Endometrial microvascular endothelial cells (primary cell): ENCODE measurements around the gene BICDL1. TPM values are rescaled to one million over a fixed set of nuclear protein-coding genes. Genes with fewer than 3 reads are reported as not detected.

Source experiments
- in situ Hi-C: cut with HindIII; loops from 2 replicates; pipeline ENCODE4 v1.10.0; 2017; ENCODE audit warnings: low sequenced_read_pairs, low pct_unique_long_range_greater_than_20kb; ENCODE audit errors: inconsistent ontology term
- total RNA-seq: library from RNA; depleted of rRNA; stranded (reverse); fragments of >200 nt; gene quantifications from one replicate; pipeline ENCODE4 v1.2.3, GENCODE V29; 2015; ENCODE audit errors: inconsistent ontology term

The BICDL1 gene
- total RNA-seq, 1 donor from 2014 or later = not detected

GRCh38 chr12:120115692-120116440 lies 126.8 kb downstream of the BICDL1 start:
- in situ Hi-C loops = no loop called here

GRCh38 chr12:120116441-120116791 lies 127.4 kb downstream of the BICDL1 start, which contains the start of gene RAB35:
RAB35 (minus strand) TSS chr12:120116753; CDS start chr12:120116650, 103 bp downstream.
- in situ Hi-C loops = no loop called here

DNA sequence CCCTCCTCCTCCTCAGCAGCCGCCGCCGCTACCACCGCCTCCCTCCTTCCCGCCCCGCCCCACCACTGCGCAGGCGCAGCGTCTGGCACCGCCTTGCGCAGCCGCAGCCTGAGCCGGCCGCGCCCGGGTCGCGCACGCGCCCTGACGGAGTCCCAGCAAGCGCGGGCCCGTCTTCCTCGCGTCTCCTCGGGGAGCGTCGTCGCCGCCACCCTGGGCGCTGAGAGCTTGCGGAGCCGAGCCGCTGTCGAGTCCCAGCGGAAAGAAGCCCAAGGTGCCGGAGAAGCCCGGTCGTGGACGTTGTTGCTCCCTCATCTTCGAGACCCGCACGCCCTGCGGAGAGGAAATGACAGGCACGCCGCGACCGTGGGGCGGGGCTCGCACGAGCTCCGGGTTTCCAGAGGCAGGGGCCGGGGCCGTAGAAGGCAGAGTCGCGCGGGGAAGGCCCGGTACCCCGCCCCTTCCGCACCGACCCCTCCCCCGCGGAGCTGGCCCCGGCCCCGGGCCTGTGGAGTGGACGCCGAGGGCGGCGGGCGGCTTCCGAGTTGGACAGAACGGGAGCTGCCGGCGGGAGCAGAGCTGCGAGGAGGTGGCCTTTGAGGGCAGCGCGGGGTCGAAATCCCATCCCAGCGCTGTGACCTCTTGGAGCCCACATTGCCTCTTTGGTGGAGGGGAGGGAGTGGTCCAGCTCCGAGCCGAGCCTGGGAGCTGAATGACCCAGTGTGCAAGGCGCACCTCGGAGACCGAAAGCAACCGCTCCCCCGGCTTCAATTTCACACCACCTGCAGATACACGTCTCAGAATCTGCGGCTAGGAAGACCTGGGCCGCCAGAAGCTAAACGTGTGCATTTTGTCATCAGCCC lies 128.0 kb downstream of the BICDL1 start:
- in situ Hi-C loops = no loop called here

DNA sequence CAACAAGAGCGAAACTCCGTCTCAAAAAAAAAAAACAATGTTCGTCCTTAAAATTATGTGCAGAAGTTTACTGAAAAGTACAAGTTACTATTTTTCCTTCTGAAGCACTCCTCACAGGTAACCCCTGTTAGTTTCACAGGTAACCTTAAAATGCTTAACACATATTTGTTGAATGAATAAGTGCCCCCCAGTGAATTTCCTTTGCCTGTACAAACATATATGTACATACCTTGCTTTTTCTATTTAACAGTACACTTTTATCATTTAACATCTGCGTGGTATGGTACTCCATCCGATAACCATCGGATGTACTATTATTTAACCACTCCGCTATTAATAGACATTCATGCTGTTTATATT lies 128.9 kb downstream of the BICDL1 start:
- in situ Hi-C loops = no loop called here

GRCh38 chr12:120118321-120119061 lies 129.5 kb downstream of the BICDL1 start:
- in situ Hi-C loops = no loop called here

DNA sequence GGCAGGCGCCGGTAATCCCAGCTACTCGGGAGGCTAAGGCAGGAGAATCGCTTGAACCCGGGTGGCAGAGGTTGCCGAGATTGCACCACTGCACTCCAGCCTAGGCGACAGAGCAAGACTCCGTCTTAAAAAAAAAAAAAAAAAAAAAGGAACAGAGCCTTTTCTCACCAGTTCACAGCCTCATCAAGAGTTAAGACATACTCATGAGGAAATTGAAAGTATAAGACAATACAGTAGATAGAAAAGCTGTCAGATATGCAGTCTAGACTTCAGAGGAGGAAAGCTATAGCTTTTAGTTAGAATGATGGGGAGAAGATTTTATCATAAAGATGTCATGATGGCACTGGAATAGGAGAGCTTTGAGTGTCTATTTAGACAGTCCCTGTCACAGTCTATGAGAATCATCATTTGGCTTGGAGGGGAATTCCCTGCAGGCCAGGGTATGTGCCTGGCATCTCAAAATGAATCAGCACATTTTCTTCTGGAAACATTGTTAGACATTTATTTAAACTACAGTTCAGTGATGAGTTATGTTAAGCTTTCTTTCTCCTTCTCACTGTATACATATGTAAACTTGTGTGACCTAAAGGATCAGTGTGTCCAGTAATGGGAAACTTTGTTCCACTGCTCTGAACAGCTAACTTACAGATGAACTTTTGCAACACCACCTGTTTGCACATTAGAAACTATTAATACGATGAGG lies 130.4 kb downstream of the BICDL1 start:
- in situ Hi-C loops = no loop called here

DNA sequence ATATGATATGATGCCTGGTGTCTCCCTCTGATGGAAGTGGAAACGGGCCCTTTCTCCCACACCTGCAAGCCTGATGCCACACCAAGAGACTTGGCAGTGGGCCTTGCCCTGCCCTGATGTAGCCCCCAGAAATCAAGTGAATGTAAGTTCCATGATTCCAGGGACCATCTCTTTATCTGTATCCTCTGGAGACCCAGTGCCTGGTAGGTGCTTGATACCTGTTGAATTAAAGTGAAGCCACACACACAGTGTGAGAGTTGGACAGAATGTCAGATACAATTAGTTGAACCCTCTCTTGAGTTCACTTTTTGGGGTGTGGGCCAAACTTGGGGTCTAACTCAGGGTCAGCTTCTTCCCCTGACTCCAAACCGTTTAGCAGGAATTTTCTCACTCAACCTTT lies 132.3 kb downstream of the BICDL1 start:
- in situ Hi-C loops = no loop called here

- in situ Hi-C loops = no loop called here
Measured at GRCh38 chr12:120121766-120122293, 132.8 kb downstream of the BICDL1 start.

DNA sequence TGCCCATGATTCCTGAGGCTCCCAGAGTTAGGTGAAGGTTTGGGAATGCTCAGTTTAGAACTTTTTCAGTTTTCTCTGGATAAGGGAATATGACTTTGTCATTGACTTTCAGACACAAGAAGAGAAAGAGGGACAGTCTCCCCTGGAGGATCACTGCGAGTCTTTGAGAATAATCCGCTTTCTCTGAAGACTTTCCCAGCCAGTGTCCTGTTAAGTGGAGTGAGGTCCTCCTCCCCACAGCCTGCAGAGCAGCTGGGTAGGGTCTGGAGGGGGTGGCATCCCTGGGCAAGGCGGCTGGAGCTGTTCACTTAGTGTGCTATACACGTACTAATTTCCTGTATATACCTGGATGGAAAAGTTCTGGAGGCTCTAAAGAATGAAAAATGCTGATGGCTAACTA lies 136.0 kb downstream of the BICDL1 start:
- in situ Hi-C loops = no loop called here

DNA sequence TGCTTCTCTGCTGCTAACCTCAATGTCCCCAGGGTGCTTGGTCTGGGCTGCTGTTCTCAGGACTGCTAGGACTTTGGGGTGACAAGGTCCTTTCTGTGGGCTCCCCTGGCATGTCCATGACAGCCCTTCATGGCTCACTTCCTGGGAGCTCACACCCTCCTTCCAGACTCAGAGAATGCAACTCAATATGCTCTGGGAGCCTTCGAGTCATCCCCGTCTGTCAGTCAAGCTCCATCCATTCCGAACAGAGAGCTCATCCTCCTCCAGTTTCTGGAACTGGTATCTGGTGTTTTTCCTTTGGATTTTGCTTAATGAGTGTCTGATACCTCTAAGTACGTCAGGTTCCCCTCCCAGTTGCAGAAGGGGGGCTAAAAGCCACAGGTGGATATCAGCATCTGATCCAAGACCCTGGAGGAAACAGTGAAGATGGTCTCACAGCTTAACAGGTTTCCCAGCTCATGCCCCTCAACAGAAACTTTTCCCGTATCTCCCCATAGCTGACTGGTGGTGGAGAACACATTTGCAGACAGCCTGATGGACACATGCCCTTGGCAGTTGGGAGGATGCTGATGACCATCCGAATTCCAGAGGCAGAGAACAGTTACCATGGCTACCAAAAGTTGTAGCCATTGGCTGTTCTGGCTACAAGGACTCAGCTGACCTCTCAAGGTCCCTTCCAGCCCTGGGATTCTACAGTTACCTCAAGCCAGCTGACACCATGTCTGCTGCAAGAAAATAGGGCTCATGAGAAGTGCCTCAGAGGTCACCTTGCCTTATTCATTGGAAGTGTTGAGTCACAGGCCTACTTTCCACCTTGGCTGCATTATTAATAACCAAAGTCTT lies 137.0 kb downstream of the BICDL1 start:
- in situ Hi-C loops = no loop called here

DNA sequence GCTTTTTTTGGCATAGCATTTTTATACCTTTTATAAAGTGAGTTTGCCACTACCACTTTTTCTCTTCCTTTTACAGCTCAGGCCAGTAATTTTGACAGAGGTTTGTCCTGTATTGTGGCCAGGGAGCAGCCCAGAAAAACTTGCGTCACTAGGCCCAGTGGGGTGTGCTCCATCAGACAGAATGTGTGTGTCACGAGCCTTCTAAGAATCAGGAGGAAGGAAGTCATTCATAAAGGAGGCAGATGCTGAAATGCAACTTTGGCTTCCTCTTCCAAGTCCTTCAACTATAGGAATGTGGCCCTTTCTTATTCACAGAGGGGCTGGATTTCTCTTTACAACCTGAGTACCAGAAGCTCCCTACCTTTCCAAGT lies 137.6 kb downstream of the BICDL1 start:
- in situ Hi-C loops = no loop called here

DNA sequence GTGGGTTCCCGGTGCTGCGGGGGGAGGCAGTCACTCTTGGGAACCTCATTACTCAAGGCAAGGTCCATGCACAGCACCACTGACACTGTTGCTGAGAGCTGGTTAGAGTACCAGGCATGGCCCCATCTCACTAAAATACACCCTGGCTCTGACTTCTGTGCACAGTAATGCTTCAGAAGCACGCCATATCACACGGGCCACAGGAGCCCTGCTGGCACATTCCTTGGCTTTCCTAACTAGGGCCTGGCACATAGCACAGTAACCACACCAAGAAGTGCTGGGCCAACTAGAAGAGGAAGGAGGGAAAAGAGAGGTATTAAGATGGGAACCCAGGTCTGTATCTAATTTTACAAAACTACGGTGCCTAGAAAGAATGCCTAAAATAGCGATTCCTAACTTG lies 141.0 kb downstream of the BICDL1 start:
- in situ Hi-C loops = no loop called here

DNA sequence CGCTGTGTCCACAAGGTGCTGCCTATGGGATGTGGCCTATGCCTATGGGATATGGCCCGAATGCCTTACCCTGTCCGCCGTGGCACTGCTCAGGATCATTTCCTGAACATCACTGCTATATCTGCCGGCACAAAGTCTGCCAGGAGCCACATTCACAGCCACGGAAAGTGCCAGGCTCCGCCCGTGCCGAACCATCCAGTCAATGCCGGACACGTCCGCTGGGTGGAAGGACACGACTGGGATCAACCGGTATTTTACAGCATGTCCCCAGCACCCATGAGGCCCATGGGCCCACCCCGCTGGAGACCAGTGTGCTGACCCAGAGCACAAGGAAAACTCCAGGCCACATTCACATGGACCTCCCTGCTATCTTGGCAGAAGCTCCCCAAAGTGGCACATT lies 142.1 kb downstream of the BICDL1 start:
- in situ Hi-C loops = no loop called here

GRCh38 chr12:120132054-120132836 lies 143.2 kb downstream of the BICDL1 start:
- in situ Hi-C loops = no loop called here

DNA sequence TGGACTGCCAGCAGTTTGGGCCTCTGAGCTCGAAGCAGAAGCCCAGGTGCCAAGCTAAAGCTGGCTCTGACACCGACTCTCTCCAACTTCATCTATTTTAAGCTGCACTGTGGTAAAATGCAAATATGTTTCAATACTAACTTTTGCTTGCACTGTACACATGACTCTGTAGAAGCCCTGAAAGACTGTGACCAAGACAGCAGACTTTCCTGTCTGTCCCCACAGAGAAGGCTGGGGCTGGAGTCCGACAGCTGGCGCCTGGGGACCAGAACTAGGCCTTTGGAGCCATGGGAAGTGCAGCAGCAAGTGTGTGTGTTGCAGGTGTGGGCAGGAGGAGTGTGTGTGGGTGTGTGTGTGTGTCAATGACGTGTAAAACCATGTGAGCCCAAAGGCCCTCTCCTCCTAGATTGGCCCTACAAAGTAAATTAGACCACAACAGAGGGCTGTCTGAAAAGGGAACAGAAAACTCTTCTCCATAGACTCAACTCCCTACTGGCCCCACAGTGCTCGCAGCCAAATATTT lies 143.9 kb downstream of the BICDL1 start:
- in situ Hi-C loops = no loop called here

GRCh38 chr12:120134307-120134980 lies 145.4 kb downstream of the BICDL1 start:
- in situ Hi-C loops = no loop called here
